ENCODE data around the gene NFU1.

DNA sequence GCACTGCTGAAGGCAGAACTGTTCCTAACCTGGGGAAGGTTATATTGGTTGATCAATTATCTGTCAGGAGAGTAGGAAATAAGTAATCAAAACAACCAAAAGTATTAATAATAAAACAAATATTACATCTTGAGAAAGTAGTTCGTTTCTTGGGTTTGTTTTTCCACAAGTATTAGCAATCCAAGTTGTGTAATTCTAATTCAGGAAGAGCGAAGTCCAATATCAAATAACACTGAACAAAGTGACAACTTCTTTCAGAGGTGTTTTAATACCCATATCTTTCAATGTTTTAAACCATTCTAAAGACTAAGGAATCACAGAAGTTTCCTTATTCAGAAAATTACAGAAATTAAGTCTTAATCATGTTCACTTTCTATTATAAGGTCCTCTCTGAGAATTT is 34.6 kb upstream of the NFU1 start:
- TF ChIP-seq, protein P1, sequence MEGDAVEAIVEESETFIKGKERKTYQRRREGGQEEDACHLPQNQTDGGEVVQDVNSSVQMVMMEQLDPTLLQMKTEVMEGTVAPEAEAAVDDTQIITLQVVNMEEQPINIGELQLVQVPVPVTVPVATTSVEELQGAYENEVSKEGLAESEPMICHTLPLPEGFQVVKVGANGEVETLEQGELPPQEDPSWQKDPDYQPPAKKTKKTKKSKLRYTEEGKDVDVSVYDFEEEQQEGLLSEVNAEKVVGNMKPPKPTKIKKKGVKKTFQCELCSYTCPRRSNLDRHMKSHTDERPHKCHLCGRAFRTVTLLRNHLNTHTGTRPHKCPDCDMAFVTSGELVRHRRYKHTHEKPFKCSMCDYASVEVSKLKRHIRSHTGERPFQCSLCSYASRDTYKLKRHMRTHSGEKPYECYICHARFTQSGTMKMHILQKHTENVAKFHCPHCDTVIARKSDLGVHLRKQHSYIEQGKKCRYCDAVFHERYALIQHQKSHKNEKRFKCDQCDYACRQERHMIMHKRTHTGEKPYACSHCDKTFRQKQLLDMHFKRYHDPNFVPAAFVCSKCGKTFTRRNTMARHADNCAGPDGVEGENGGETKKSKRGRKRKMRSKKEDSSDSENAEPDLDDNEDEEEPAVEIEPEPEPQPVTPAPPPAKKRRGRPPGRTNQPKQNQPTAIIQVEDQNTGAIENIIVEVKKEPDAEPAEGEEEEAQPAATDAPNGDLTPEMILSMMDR (IDR thresholded peaks at IDR 0.05; ENCODE audit: borderline replicate concordance, extremely low read depth, low read length, poor library complexity, severe bottlenecking) = no peak
- TF ChIP-seq EZH2 (IDR thresholded peaks at IDR 0.05; ENCODE audit: borderline replicate concordance, low read depth, low read length, severe bottlenecking) = no peak
